Esophagus squamous epithelium (tissue), 5 donors: ENCODE results near the gene NOL4L. TPM values are rescaled to one million over a fixed set of nuclear protein-coding genes. Genes with fewer than 3 reads are reported as not detected.

Experiments used
- DNase-seq: peaks from one replicate; lab custom pipeline; 2025; lab: John Stamatoyannopoulos, UW
- H3K27ac ChIP-seq, 4 donors: fragments of 200-600 bp; sonication (generic); one replicate each; pipeline ENCODE4 v1.5.1; 2016 to 2019; ENCODE audit warnings: mild to moderate bottlenecking in 1 of 4
- H3K27me3 ChIP-seq, 4 donors: fragments of 200-600 bp; sonication (generic); 1 replicate in 3 of 4; 2 replicates in 1 of 4; pipeline versions ENCODE4 v1.5.1 to v1.6.0; 2017 to 2021; ENCODE audit warnings: antibody characterized with exemption in 1 of 4
- H3K36me3 ChIP-seq, 3 donors: fragments of 200-600 bp; sonication (generic); one replicate each; pipeline ENCODE4 v1.5.1; 2016 to 2019
- H3K4me1 ChIP-seq, 3 donors: fragments of 200-600 bp; sonication (generic); one replicate each; pipeline ENCODE4 v1.5.1; 2017 to 2019
- H3K4me3 ChIP-seq, 4 donors: fragments of 200-600 bp; sonication (generic); 1 replicate in 3 of 4; 2 replicates in 1 of 4; pipeline ENCODE4 v1.5.1; 2016 to 2019; ENCODE audit warnings: mild to moderate bottlenecking in 2 of 4, moderate library complexity in 1 of 4
- H3K9me3 ChIP-seq, 3 donors: fragments of 200-600 bp; sonication (generic); one replicate each; pipeline ENCODE4 v1.5.1; 2016 to 2019
- POLR2A ChIP-seq, 4 donors: fragments of 450-650 bp; IDR thresholded peaks; one replicate each; pipeline ENCODE4 v1.6.1; 2017; ENCODE audit warnings: antibody characterized with exemption in 4 of 4, mild to moderate bottlenecking in 4 of 4, moderate library complexity in 3 of 4
- whole genome bisulfite sequencing, 2 donors: methylation state at CpG; one replicate each; pipeline ENCODE4 v1.1.5; 2018; 5-methylcytosine and 5-hydroxymethylcytosine counted together
- intact Hi-C: fragments of 100-400 bp; cut with DNase I; formaldehyde crosslinking; loops from one replicate; pipeline ENCODE4 v1.15.0; 2022
- total RNA-seq, 4 donors: library from RNA; depleted of rRNA; stranded (reverse); fragments of >200 nt; gene quantifications; one replicate each; pipeline ENCODE4 v1.1.0, GENCODE V29; 2016
- TF ChIP-seq, protein P1 (sequence below), 6 experiments: fragments of 450-650 bp in 4 of 6; fragments of 200-600 bp in 2 of 6; sonication (generic) in 2 of 6; IDR thresholded peaks; one replicate each; pipeline ENCODE4 v1.5.1; 2016 to 2019; ENCODE audit warnings: antibody characterized with exemption in 6 of 6, mild to moderate bottlenecking in 4 of 6, moderate library complexity in 4 of 6
- donor health status: DM: yes; HTN: yes; CAD: no.

NOL4L gene
- total RNA-seq, 4 donors from 2014 or later = 1.5 to 5.1 (median 3.0) TPM

- DNase-seq = no peak
- H3K4me1 ChIP-seq = peaks cover 0 to 9% (median 0%) of the 10 kb centered on the region in 3 donors
- no peaks in the 10 kb centered on the region for H3K9me3 ChIP-seq
- no peaks in the 10 kb centered on the region for H3K36me3 ChIP-seq
- TF ChIP-seq, protein P1, sequence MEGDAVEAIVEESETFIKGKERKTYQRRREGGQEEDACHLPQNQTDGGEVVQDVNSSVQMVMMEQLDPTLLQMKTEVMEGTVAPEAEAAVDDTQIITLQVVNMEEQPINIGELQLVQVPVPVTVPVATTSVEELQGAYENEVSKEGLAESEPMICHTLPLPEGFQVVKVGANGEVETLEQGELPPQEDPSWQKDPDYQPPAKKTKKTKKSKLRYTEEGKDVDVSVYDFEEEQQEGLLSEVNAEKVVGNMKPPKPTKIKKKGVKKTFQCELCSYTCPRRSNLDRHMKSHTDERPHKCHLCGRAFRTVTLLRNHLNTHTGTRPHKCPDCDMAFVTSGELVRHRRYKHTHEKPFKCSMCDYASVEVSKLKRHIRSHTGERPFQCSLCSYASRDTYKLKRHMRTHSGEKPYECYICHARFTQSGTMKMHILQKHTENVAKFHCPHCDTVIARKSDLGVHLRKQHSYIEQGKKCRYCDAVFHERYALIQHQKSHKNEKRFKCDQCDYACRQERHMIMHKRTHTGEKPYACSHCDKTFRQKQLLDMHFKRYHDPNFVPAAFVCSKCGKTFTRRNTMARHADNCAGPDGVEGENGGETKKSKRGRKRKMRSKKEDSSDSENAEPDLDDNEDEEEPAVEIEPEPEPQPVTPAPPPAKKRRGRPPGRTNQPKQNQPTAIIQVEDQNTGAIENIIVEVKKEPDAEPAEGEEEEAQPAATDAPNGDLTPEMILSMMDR (IDR thresholded peaks at IDR 0.05) = no peak
- TF ChIP-seq POLR2A (IDR thresholded peaks at IDR 0.05) = no peak
- intact Hi-C loops = no loop called here
- WGBS, 2 donors = 46 to 49% methylated on average over 4 to 6 of the region's 17 CpGs
- H3K27me3 ChIP-seq = no peaks in the 10 kb centered on the region
- H3K4me3 ChIP-seq = no peak overlapping the region
- no peak overlapping the region for H3K27ac ChIP-seq
Observed at GRCh38 chr20:32510601-32511357, 74.4 kb downstream of the NOL4L start.

GRCh38 chr20:32510120-32510600, 75.0 kb downstream of the NOL4L start:
- intact Hi-C loops = no loop called here
- no peak overlapping the region for H3K27ac ChIP-seq

DNA sequence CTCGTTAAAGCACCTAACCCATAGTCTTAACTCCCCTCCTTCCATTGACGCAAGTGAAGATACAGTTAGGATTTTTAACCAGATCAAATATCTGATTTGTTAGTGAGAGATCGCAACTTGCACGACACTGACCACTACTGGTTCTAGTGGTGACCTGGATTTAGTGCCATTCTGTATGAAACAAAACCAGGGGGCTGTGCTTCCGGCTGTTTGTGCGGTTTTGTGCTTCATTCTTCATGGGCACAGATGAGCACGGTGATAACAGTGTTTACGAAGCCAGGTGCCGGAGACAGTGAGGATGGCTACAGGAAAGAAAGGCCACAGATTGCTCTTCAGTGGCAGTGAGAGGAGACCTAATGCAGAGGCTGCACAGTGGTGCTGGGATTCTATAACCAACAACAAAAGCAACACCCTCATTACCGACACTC, 75.5 kb downstream of the NOL4L start:
- Histone ChIP-seq H3K4me3 (no peak overlapping the region), H3K36me3 (no peaks in the 10 kb centered on the region), H3K9me3 (no peaks in the 10 kb centered on the region), H3K27ac (no peak overlapping the region), H3K27me3 (no peaks in the 10 kb centered on the region), H3K4me1 (peaks cover 0 to 9% (median 0%) of the 10 kb centered on the region in 3 donors)
- 71 to 72% methylated on average over 10 of the region's 10 CpGs for whole genome bisulfite sequencing, 2 donors
- no peak for TF ChIP-seq POLR2A (IDR thresholded peaks at IDR 0.05)
- TF ChIP-seq, protein P1 (IDR thresholded peaks at IDR 0.05) = no peak
- DNase-seq = no peak
- intact Hi-C loops = no loop called here

More at GRCh38 chr20:32510120-32510600, 75.0 kb downstream of the NOL4L start:
- no peak for DNase-seq
- Histone ChIP-seq H3K4me1 (peaks cover 0 to 9% (median 0%) of the 10 kb centered on the region in 3 donors), H3K27me3 (no peaks in the 10 kb centered on the region), H3K36me3 (no peaks in the 10 kb centered on the region), H3K4me3 (no peak overlapping the region), H3K9me3 (no peaks in the 10 kb centered on the region)
- WGBS, 2 donors = 80 to 82% methylated on average over 4 to 9 of the region's 15 CpGs
- no peak for TF ChIP-seq POLR2A (IDR thresholded peaks at IDR 0.05)
- TF ChIP-seq, protein P1 (IDR thresholded peaks at IDR 0.05) = no peak

DNA sequence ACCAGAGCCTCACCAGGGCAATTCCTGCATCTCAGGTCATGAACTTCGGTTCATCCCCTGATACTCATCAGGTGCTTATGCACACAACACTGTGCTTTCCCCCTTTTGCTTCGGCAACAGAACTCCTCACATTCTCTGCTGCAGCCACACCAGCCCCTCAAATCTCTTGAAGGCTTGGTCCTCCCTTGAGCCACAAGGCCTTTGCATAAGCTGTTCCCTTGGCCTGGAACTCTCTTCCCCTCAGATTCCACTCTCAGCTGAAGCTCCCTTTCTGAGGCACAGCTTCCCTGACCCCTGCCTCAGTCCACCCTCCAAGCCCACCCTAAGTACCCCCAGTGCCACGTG, 76.4 kb downstream of the NOL4L start:
- WGBS, 2 donors = 80 to 84% methylated on average over 3 of the region's 3 CpGs
- no peak for DNase-seq
- Histone ChIP-seq H3K36me3 (no peaks in the 10 kb centered on the region), H3K4me1 (peaks cover 0 to 9% (median 0%) of the 10 kb centered on the region in 3 donors), H3K4me3 (no peak overlapping the region), H3K27me3 (no peaks in the 10 kb centered on the region), H3K9me3 (no peaks in the 10 kb centered on the region), H3K27ac (no peak overlapping the region)
- TF ChIP-seq POLR2A (IDR thresholded peaks at IDR 0.05) = no peak
- TF ChIP-seq, protein P1 (IDR thresholded peaks at IDR 0.05) = no peak
- intact Hi-C loops = no loop called here

- no peak overlapping the region for H3K4me3 ChIP-seq
- H3K36me3 ChIP-seq = no peaks in the 10 kb centered on the region
- no peak overlapping the region for H3K27ac ChIP-seq
- no peak for DNase-seq
- WGBS, 2 donors = 75 to 83% methylated on average over 8 to 11 of the region's 11 CpGs
- H3K4me1 ChIP-seq = peaks cover 0 to 9% (median 0%) of the 10 kb centered on the region in 3 donors
- intact Hi-C loops = no loop called here
- no peaks in the 10 kb centered on the region for H3K27me3 ChIP-seq
- TF ChIP-seq POLR2A (IDR thresholded peaks at IDR 0.05) = no peak
- TF ChIP-seq, protein P1 (IDR thresholded peaks at IDR 0.05) = no peak
- no peaks in the 10 kb centered on the region for H3K9me3 ChIP-seq
Observed at GRCh38 chr20:32507998-32508774, 76.9 kb downstream of the NOL4L start.
